UCSD-AML1 (cell line): ENCODE results near the gene RNF152.

Source experiments
- DNase-seq: peaks from one replicate; lab custom pipeline; 2025; ENCODE audit not compliant: unreplicated experiment; lab: John Stamatoyannopoulos, UW

RNF152 gene

GRCh38 chr18:61761875-61762274, 130.9 kb downstream of the RNF152 start:
- DNase-seq: no peak
